WERI-Rb-1 (cell line): ENCODE data around the gene TAGAP.
"Not testable (repeated sequence)": the region's sequence is repeated elsewhere in the genome, so short reads cannot be mapped to it uniquely, and the experiment has no call there.

Experiments
- DNase-seq: peaks from one replicate; pipeline ENCODE4 v3.0.0-alpha.2; 2020
- H3K27ac ChIP-seq: fragments of 250-450 bp; sonication (Bioruptor Pico); 2 replicates; pipeline ENCODE4 v1.5.1; 2020; ENCODE audit warnings: mild to moderate bottlenecking, moderate library complexity
- H3K27me3 ChIP-seq: fragments of 250-450 bp; sonication (Bioruptor Pico); 2 replicates; pipeline ENCODE4 v1.5.1; 2021; ENCODE audit warnings: mild to moderate bottlenecking, low read depth, moderate library complexity; ENCODE audit not compliant: insufficient read depth, severe bottlenecking
- H3K36me3 ChIP-seq: fragments of 250-450 bp; sonication (Bioruptor Pico); 2 replicates; pipeline ENCODE4 v1.5.1; 2020; ENCODE audit warnings: mild to moderate bottlenecking, moderate library complexity
- H3K4me3 ChIP-seq: 2 replicates; pipeline ENCODE4 v1.5.1; 2011; ENCODE audit warnings: low read depth, mild to moderate bottlenecking, control low read depth, low read length
- H3K9me3 ChIP-seq: fragments of 250-450 bp; sonication (Bioruptor Pico); 2 replicates; pipeline ENCODE4 v1.5.1; 2021; ENCODE audit warnings: mild to moderate bottlenecking, moderate library complexity; ENCODE audit not compliant: severe bottlenecking
- CTCF ChIP-seq: IDR thresholded peaks from 2 replicates; pipeline ENCODE4 v1.5.1; 2011; ENCODE audit warnings: low read depth, mild to moderate bottlenecking, control low read depth, inconsistent platforms, low read length

Gene TAGAP

DNA sequence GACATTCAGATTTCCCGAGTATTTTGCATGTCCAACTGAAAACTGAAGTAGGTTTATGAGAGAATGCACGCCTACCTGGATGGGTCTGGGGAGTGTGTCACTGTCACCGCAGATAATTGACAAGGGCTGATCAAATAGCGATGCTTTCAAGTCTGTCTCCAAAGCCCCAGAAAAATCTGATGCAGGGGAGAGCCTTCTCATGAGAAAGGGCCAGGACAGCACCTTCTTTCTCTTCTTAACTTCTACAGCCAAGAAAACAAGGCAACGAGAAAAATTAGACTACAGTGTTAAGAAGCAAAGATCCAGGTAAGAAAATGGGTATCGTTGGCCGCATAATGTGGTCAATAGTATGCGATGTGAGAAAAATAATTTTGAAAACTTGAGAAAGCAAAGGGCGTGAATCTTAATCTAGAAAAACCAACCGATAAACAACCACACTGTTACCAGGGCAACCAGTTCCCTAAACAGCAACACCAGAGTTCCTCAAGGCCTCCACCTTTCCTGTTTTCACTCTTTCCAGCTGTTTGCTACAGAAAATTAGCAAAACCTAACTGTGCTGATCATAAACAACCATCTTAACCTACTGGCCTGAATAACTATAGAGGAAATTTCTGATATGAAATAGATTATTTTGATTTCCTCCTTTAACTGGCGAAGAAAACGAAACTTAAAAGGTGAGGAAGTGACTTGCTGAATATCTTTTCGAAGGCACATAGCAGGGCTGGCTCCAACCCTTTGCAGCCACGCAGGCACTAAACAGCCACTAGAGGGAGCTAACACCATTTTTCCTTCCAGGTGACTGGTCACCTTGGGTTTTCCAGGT lies 2.6 kb downstream of the TAGAP start:
- Histone ChIP-seq H3K27ac (no peak overlapping the region), H3K4me3 (no peak overlapping the region), H3K27me3 (no peaks in the 10 kb centered on the region), H3K9me3 (no peaks in the 10 kb centered on the region), H3K36me3 (no peaks in the 10 kb centered on the region)
- peak; percentile 70 for DNase-seq
- TF ChIP-seq CTCF = peak; percentile 95

GRCh38 chr6:159041181-159041580 lies 3.6 kb downstream of the TAGAP start:
- H3K4me3 ChIP-seq = no peak overlapping the region
- H3K36me3 ChIP-seq = no peaks in the 10 kb centered on the region
- TF ChIP-seq CTCF = no peak
- H3K9me3 ChIP-seq = no peaks in the 10 kb centered on the region
- no peak for DNase-seq
- no peak overlapping the region for H3K27ac ChIP-seq
- H3K27me3 ChIP-seq = no peaks in the 10 kb centered on the region

DNA sequence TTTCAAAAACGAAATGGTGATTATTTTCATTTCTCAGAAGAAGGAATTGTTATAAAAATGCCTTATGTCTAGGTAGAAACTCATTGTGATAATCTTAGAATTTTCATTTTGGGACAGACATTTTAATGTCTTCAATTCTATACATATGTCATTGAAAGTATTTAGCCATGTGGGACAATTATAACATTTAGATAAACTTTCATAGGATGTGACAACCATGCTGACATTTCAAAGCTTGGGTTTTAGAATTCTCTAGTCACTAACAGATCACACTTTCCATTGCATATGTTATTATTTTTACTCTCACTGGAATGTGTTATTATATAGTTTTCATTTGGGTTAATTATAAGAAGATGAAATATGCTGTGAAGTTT lies 4.9 kb downstream of the TAGAP start:
- no peak for TF ChIP-seq CTCF
- Histone ChIP-seq H3K4me3 (no peak overlapping the region), H3K36me3 (no peaks in the 10 kb centered on the region), H3K27ac (no peak overlapping the region), H3K27me3 (no peaks in the 10 kb centered on the region), H3K9me3 (no peaks in the 10 kb centered on the region)
- DNase-seq = no peak

GRCh38 chr6:159038914-159039884 lies 5.6 kb downstream of the TAGAP start:
- no peak for TF ChIP-seq CTCF
- no peaks in the 10 kb centered on the region for H3K36me3 ChIP-seq
- H3K27me3 ChIP-seq = no peaks in the 10 kb centered on the region
- no peak for DNase-seq
- no peaks in the 10 kb centered on the region for H3K9me3 ChIP-seq
- H3K4me3 ChIP-seq = no peak overlapping the region
- no peak overlapping the region for H3K27ac ChIP-seq

GRCh38 chr6:159038318-159038717 lies 6.5 kb downstream of the TAGAP start:
- H3K9me3 ChIP-seq, H3K27ac ChIP-seq, H3K36me3 ChIP-seq, H3K4me3 ChIP-seq, DNase-seq, H3K27me3 ChIP-seq: not testable (repeated sequence)

DNA sequence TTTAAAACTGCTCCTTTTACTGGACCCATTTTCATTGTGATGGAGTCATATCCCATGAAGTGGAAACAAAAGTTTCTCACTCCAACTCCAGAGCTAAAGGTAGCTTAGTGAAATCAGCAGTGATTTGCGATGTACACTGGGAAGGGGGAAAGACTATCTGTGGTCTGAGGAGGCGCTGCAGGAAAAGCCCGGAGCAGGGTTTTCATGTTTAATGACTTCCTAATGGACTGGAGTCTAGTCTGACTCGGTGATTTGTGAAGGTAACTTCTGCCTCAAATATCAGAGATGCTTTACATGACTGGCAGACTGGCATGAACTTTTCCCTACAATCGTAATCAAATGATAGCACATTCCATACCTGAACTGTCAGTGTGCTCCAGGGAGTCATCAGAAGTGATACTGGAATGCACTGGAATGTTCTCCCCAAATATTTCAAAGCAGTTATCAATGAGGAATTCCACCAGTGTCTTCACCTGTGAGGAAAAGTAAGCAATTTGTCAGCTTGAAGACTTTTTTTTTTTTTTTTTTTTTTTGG lies 7.0 kb downstream of the TAGAP start:
- H3K36me3 ChIP-seq = no peaks in the 10 kb centered on the region
- H3K4me3 ChIP-seq = no peak overlapping the region
- no peak for DNase-seq
- H3K9me3 ChIP-seq = no peaks in the 10 kb centered on the region
- no peaks in the 10 kb centered on the region for H3K27me3 ChIP-seq
- no peak for TF ChIP-seq CTCF
- no peak overlapping the region for H3K27ac ChIP-seq
